NCI-H1436 (cell line): ENCODE results near the gene CATSPER1.
A peak's percentile ranks its signal among the peaks of the same experiment; 100 is the strongest.
"Not testable (repeated sequence)": the region's sequence is repeated elsewhere in the genome, so short reads cannot be mapped to it uniquely, and the experiment has no call there.

Experiments used
- DNase-seq: peaks from one replicate; lab custom pipeline; 2025; lab: John Stamatoyannopoulos, UW

Gene CATSPER1

GRCh38 chr11:66051766-66052663 lies 25.7 kb upstream of the CATSPER1 start, which contains the start of gene SF3B2:
SF3B2 (plus strand) TSS chr11:66052364; CDS start chr11:66052385, 21 bp downstream.
- DNase-seq = peak; percentile 98

GRCh38 chr11:66051371-66051765 lies 25.1 kb upstream of the CATSPER1 start:
- no peak for DNase-seq

GRCh38 chr11:66050581-66051231 lies 24.4 kb upstream of the CATSPER1 start:
- DNase-seq = peak; percentile 14

- peak; percentile 72 for DNase-seq
Measured at GRCh38 chr11:66048547-66049323, 22.5 kb upstream of the CATSPER1 start, which contains the start of gene GAL3ST3. GAL3ST3 (minus strand) TSS chr11:66049161; CDS start chr11:66045415, 3,746 bp downstream.

GRCh38 chr11:66047541-66048365 lies 21.5 kb upstream of the CATSPER1 start:
- no peak for DNase-seq

- DNase-seq = no peak
Measured at GRCh38 chr11:66046901-66047300, 20.6 kb upstream of the CATSPER1 start.

- DNase-seq = peak; percentile 88
Measured at GRCh38 chr11:66045177-66045639, 18.9 kb upstream of the CATSPER1 start.

GRCh38 chr11:66044757-66045156 lies 18.5 kb upstream of the CATSPER1 start:
- no peak for DNase-seq

- no peak for DNase-seq
Measured at GRCh38 chr11:66042996-66043906, 17.0 kb upstream of the CATSPER1 start.

GRCh38 chr11:66042227-66042995 lies 16.1 kb upstream of the CATSPER1 start:
- no peak for DNase-seq

GRCh38 chr11:66039765-66040164 lies 13.5 kb upstream of the CATSPER1 start:
- DNase-seq = no peak

GRCh38 chr11:66037327-66037726 lies 11.0 kb upstream of the CATSPER1 start:
- DNase-seq = no peak

- DNase-seq = no peak
Measured at GRCh38 chr11:66036334-66036710, 10.0 kb upstream of the CATSPER1 start.

- DNase-seq = peak; percentile 47
Measured at GRCh38 chr11:66035653-66036333, 9.5 kb upstream of the CATSPER1 start.

- DNase-seq = no peak
Measured at GRCh38 chr11:66032957-66033735, 6.9 kb upstream of the CATSPER1 start.

GRCh38 chr11:66023186-66023440 lies 3.2 kb downstream of the CATSPER1 start:
- DNase-seq = not testable (repeated sequence)

- peak; percentile 54 for DNase-seq
Measured at GRCh38 chr11:66022401-66023185, 3.7 kb downstream of the CATSPER1 start.
